SU-DHL-6 (cell line): ENCODE results near the gene SOX5.

Source experiments
- H2AFZ ChIP-seq: fragments of 200-600 bp; sonication (generic); 2 replicates; pipeline ENCODE4 v1.6.1; 2014; ENCODE audit warnings: low read depth, mild to moderate bottlenecking, moderate library complexity, mixed read lengths, antibody characterized with exemption, low read length; ENCODE audit not compliant: severe bottlenecking
- H3F3A ChIP-seq: fragments of 200-600 bp; shearing (Covaris generic); 2 replicates; pipeline ENCODE4 v1.6.0; 2016; ENCODE audit warnings: antibody characterized with exemption, mild to moderate bottlenecking; ENCODE audit not compliant: insufficient read depth
- H3K27ac ChIP-seq: fragments of 200-600 bp; sonication (generic); 2 replicates; pipeline ENCODE4 v1.5.1; 2016; ENCODE audit warnings: low read depth, mild to moderate bottlenecking, low read length, moderate library complexity, mixed read lengths
- H3K27me3 ChIP-seq: fragments of 200-600 bp; sonication (generic), shearing (Covaris generic); 2 replicates; pipeline ENCODE4 v1.6.0; 2014; ENCODE audit warnings: mild to moderate bottlenecking, low read length
- H3K36me3 ChIP-seq: fragments of 200-600 bp; sonication (generic); 2 replicates; pipeline ENCODE4 v1.6.1; 2014; ENCODE audit warnings: mild to moderate bottlenecking, low read length, mixed read lengths
- H3K4me2 ChIP-seq: fragments of 300-600, 200-600 bp; shearing (Covaris generic), sonication (generic); 2 replicates; pipeline ENCODE4 v1.6.0; 2014; ENCODE audit warnings: low read length, low read depth, mild to moderate bottlenecking; ENCODE audit not compliant: poor library complexity, severe bottlenecking
- H3K4me3 ChIP-seq: fragments of 200-600 bp; sonication (generic); 2 replicates; pipeline ENCODE4 v1.5.1; 2014; ENCODE audit warnings: antibody characterized with exemption, low read length, mild to moderate bottlenecking, mixed read lengths; ENCODE audit not compliant: insufficient read depth, poor library complexity, severe bottlenecking
- H3K79me2 ChIP-seq: fragments of 200-600 bp; sonication (generic); 2 replicates; pipeline ENCODE4 v1.6.1; 2014; ENCODE audit warnings: mild to moderate bottlenecking, low read length, moderate library complexity; ENCODE audit not compliant: insufficient read depth
- H3K9ac ChIP-seq: fragments of 200-600 bp; sonication (generic); 2 replicates; pipeline ENCODE4 v1.7.0; 2014; ENCODE audit warnings: mild to moderate bottlenecking, low read length
- H3K9me2 ChIP-seq: fragments of 200-600 bp; sonication (generic); replicated peaks from 2 replicates; pipeline ENCODE4 v1.6.1; 2014; ENCODE audit warnings: low read length; ENCODE audit not compliant: insufficient read depth
- H3K9me3 ChIP-seq: fragments of 200-600 bp; sonication (generic); 2 replicates; pipeline ENCODE4 v1.6.1; 2014; ENCODE audit warnings: low read length, mixed read lengths; ENCODE audit not compliant: insufficient read depth
- H4K20me1 ChIP-seq: fragments of 200-600 bp; sonication (generic); 2 replicates; pipeline ENCODE4 v1.6.1; 2014; ENCODE audit warnings: low read depth, mild to moderate bottlenecking, antibody characterized with exemption, low read length, moderate library complexity, mixed read lengths
- CTCF ChIP-seq: fragments of 200-600 bp; sonication (generic); IDR thresholded peaks from one replicate; pipeline ENCODE4 v1.5.1; 2017; ENCODE audit warnings: antibody characterized with exemption, mild to moderate bottlenecking, low read length, moderate library complexity; ENCODE audit not compliant: insufficient read depth, poor library complexity, severe bottlenecking
- EZH2phosphoT487 ChIP-seq: fragments of 200-600 bp; sonication (generic), shearing (Covaris generic); conservative IDR thresholded peaks from 2 replicates; pipeline ENCODE4 v1.6.1; 2018; ENCODE audit warnings: mild to moderate bottlenecking, antibody characterized with exemption, low read length, moderate library complexity, mixed read lengths

The SOX5 gene

DNA sequence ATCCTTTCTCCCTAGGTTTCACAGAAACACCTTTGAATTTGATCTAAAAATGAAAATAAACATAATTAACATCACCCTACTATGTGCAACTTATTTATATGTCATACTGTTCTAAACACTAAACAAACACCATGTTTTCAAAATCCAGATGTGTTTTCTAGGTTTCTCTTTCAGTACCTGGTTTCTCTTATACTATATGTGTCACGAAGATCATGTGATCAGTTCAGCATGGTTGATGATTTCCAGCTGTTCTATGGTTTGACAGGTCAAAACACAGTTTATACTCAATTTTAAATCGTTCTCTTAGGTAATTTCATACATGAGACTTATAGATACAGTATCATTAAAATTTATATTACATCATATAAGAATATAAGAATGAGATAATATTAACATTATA lies 373.1 kb downstream of the SOX5 start:
- no peaks in the 10 kb centered on the region for H3K9me2 ChIP-seq
- H3K9me3 ChIP-seq = no peaks in the 10 kb centered on the region
- H3K4me3 ChIP-seq = no peak overlapping the region
- no peaks in the 10 kb centered on the region for H3K27me3 ChIP-seq
- no peaks in the 10 kb centered on the region for H3F3A ChIP-seq
- no peaks in the 10 kb centered on the region for H3K36me3 ChIP-seq
- TF ChIP-seq CTCF = no peak
- no peak for TF ChIP-seq EZH2phosphoT487
- H2AFZ ChIP-seq = no peak overlapping the region
- no peaks in the 10 kb centered on the region for H4K20me1 ChIP-seq
- H3K27ac ChIP-seq = no peak overlapping the region
- H3K4me2 ChIP-seq = no peak overlapping the region
- H3K9ac ChIP-seq = no peak overlapping the region
- H3K79me2 ChIP-seq = no peaks in the 10 kb centered on the region

- H3K9ac ChIP-seq = no peak overlapping the region
- H3K4me2 ChIP-seq = no peak overlapping the region
- no peaks in the 10 kb centered on the region for H3F3A ChIP-seq
- H3K9me2 ChIP-seq = no peaks in the 10 kb centered on the region
- no peaks in the 10 kb centered on the region for H3K79me2 ChIP-seq
- no peak overlapping the region for H2AFZ ChIP-seq
- no peaks in the 10 kb centered on the region for H3K9me3 ChIP-seq
- H3K36me3 ChIP-seq = no peaks in the 10 kb centered on the region
- no peak for TF ChIP-seq EZH2phosphoT487
- TF ChIP-seq CTCF = no peak
- H3K27me3 ChIP-seq = no peaks in the 10 kb centered on the region
- no peak overlapping the region for H3K27ac ChIP-seq
- H4K20me1 ChIP-seq = no peaks in the 10 kb centered on the region
- H3K4me3 ChIP-seq = no peak overlapping the region
Measured at GRCh38 chr12:23569356-23569755, 380.1 kb downstream of the SOX5 start.

- H3K4me3 ChIP-seq = no peak overlapping the region
- TF ChIP-seq EZH2phosphoT487 = no peak
- no peak for TF ChIP-seq CTCF
Measured at GRCh38 chr12:23566133-23566532, 383.3 kb downstream of the SOX5 start.

More at GRCh38 chr12:23566133-23566532, 383.3 kb downstream of the SOX5 start:
- Histone ChIP-seq H3F3A (no peaks in the 10 kb centered on the region), H3K79me2 (no peaks in the 10 kb centered on the region), H3K27ac (no peak overlapping the region), H3K9me2 (no peaks in the 10 kb centered on the region), H2AFZ (no peak overlapping the region), H4K20me1 (no peaks in the 10 kb centered on the region), H3K27me3 (no peaks in the 10 kb centered on the region), H3K36me3 (no peaks in the 10 kb centered on the region), H3K4me2 (no peak overlapping the region), H3K9me3 (no peaks in the 10 kb centered on the region), H3K9ac (no peak overlapping the region)
